GM23248 (cell line): ENCODE data around the gene PAPOLB.

ENCODE experiments used
- EZH2 ChIP-seq: fragments of 200-600 bp; sonication (generic); IDR thresholded peaks from 2 replicates; pipeline ENCODE4 v1.6.1; 2018; ENCODE audit warnings: antibody characterized with exemption, mild to moderate bottlenecking; ENCODE audit not compliant: insufficient read depth, poor library complexity, severe bottlenecking
- EZH2phosphoT487 ChIP-seq: fragments of 200-600 bp; sonication (generic); IDR thresholded peaks from 2 replicates; pipeline ENCODE4 v1.6.1; 2018; ENCODE audit warnings: antibody characterized with exemption, moderate library complexity, mild to moderate bottlenecking, low read depth; ENCODE audit not compliant: insufficient read depth

DNA sequence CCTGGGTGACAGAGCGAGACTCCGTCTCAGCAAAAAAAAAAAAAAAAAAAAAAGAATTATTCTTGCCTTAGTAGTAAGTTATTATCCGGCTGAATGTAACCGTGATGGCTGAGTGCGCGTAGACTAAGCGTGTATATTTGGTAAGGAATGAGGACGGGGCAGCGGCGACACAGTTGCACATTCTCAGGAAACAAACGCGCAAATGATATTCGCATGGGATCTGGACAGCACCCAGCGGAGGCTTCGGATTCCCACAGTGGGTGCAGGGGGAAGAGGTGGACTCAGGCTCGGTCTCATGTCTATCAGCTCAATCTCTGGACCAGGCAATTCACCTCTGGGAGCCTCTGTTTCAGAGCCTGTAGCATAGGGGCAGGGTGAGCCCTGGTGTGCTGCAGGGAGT, 29.1 kb downstream of the PAPOLB start:
- TF ChIP-seq EZH2: no peak
- no peak for TF ChIP-seq EZH2phosphoT487
